HepG2 (cell line): ENCODE results near the gene BRCA1.

ENCODE experiments used
- MXI1 ChIP-seq: IDR thresholded peaks from 3 replicates; pipeline ENCODE4 v1.6.1; 2012; ENCODE audit warnings: low read depth, low read length, inconsistent platforms, borderline replicate concordance
- POLR2AphosphoS5 ChIP-seq: IDR thresholded peaks from 2 replicates; pipeline ENCODE4 v1.6.1; 2012; ENCODE audit warnings: low read depth, low read length
- SP1 ChIP-seq, 2 experiments: fragments of 450-650 bp in 1 of 2; sonication (generic) in 1 of 2; formaldehyde crosslinking in 1 of 2; IDR thresholded peaks; 2 replicates each; pipeline versions ENCODE4 v1.4.0 to v1.6.1; 2016 to 2020; ENCODE audit warnings: missing genetic modification reagents in 1 of 2
- ZNF274 ChIP-seq: sonication (generic); formaldehyde crosslinking; IDR thresholded peaks from 2 replicates; pipeline ENCODE4 v1.5.1; 2020; ENCODE audit warnings: mild to moderate bottlenecking, missing genetic modification reagents
- ZNF354B ChIP-seq: sonication (generic); formaldehyde crosslinking; IDR thresholded peaks from 2 replicates; pipeline ENCODE4 v1.8.0; 2022; ENCODE audit warnings: mild to moderate bottlenecking, missing genetic modification reagents
- TF ChIP-seq, protein P1 (sequence below): IDR thresholded peaks from 2 replicates; pipeline ENCODE4 v1.6.1; 2012; ENCODE audit warnings: inconsistent platforms
- TF ChIP-seq, protein P2 (sequence below): IDR thresholded peaks from 2 replicates; pipeline ENCODE4 v1.6.1; 2016; ENCODE audit warnings: low read depth, borderline replicate concordance
- TF ChIP-seq, protein P3 (sequence below), 2 experiments: sonication (generic) in 1 of 2; formaldehyde crosslinking in 1 of 2; IDR thresholded peaks; 2 replicates each; pipeline versions ENCODE4 v1.4.0 to v1.6.1; 2018 to 2020; ENCODE audit warnings: missing genetic modification reagents in 2 of 2, borderline replicate concordance in 1 of 2, low read depth in 1 of 2, mild to moderate bottlenecking in 1 of 2, missing biosample characterization in 1 of 2

DNA sequence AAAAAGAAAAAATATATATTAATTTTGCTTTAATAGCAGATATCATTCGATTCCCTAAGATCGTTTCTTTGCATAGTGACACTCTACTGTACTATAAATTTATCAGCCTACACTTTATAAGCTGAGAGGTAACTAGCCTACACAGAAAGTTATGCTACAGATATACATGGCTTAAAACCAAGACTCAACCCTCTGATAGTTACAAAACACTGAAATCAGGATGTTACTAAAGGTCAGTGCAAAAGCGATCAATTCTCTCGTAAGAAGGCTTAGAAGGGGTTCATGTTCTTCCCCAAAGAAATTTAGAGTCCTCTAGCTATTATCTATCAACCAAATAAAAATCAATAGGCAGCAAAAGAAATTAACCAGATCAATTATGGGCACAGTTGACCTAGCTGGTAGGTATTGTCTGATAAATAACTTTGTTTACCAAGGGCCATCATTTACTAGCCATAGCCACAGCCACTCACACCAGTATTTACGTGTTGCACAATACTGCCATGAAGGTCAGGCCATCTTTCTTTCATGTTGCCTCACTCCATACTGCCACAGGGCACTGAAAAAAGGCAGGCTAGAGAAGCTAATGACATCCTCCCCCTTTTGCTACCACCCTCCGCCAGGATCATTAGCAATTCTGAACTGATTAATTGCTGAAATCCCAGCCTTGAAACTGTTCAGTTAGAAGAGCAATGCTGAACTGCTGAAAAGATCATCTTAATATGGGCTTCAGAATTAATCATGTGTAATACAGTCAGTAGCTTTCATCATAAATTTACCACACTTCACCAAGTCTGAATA is 56.4 kb downstream of the BRCA1 start:
- TF ChIP-seq ZNF274 = no peak
- TF ChIP-seq MXI1 = peak; percentile 62; the same call in 1 of the 3 replicates
- TF ChIP-seq, protein P1, sequence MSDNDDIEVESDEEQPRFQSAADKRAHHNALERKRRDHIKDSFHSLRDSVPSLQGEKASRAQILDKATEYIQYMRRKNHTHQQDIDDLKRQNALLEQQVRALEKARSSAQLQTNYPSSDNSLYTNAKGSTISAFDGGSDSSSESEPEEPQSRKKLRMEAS = peak; percentile 81
- TF ChIP-seq ZNF354B = no peak
- TF ChIP-seq, protein P2, sequence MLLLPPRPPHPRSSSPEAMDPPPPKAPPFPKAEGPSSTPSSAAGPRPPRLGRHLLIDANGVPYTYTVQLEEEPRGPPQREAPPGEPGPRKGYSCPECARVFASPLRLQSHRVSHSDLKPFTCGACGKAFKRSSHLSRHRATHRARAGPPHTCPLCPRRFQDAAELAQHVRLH = peak; percentile 95
- no peak for TF ChIP-seq POLR2AphosphoS5
- TF ChIP-seq SP1 (IDR thresholded peaks at IDR 0.05) = no peak
- TF ChIP-seq SP1 (CRISPR knock-in tag; IDR thresholded peaks at IDR 0.05) = peak; percentile 57; the same call in 1 of the 2 replicates
- TF ChIP-seq, protein P3, sequence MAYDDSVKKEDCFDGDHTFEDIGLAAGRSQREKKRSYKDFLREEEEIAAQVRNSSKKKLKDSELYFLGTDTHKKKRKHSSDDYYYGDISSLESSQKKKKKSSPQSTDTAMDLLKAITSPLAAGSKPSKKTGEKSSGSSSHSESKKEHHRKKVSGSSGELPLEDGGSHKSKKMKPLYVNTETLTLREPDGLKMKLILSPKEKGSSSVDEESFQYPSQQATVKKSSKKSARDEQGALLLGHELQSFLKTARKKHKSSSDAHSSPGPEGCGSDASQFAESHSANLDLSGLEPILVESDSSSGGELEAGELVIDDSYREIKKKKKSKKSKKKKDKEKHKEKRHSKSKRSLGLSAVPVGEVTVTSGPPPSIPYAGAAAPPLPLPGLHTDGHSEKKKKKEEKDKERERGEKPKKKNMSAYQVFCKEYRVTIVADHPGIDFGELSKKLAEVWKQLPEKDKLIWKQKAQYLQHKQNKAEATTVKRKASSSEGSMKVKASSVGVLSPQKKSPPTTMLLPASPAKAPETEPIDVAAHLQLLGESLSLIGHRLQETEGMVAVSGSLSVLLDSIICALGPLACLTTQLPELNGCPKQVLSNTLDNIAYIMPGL (CRISPR knock-in tag; IDR thresholded peaks at IDR 0.05; ENCODE audit: borderline replicate concordance in 1 of 2, low read depth in 1 of 2) = peak in 1 of 2 experiments; percentile 77; a peak in 1 of 4 replicates
